DMS 273 (cell line): ENCODE measurements around the gene MAP3K20.

Source experiments
- DNase-seq: peaks from one replicate; lab custom pipeline; 2025; ENCODE audit not compliant: unreplicated experiment; lab: John Stamatoyannopoulos, UW

The MAP3K20 gene

GRCh38 chr2:173193925-173194324 lies 118.3 kb downstream of the MAP3K20 start:
- DNase-seq, result no peak

- no peak for DNase-seq
These were observed 119.5 kb downstream of the MAP3K20 start for GRCh38 chr2:173195100-173195499.

- DNase-seq, result no peak
These were observed 120.4 kb downstream of the MAP3K20 start for GRCh38 chr2:173196080-173196479.

GRCh38 chr2:173196638-173197037 lies 121.0 kb downstream of the MAP3K20 start:
- no peak for DNase-seq

GRCh38 chr2:173198327-173198726 lies 122.7 kb downstream of the MAP3K20 start:
- DNase-seq, result no peak

- DNase-seq, result no peak
These were observed 123.6 kb downstream of the MAP3K20 start for GRCh38 chr2:173199294-173199693.

- DNase-seq, result peak; percentile 20
These were observed 126.9 kb downstream of the MAP3K20 start for GRCh38 chr2:173202570-173202969.

- DNase-seq, result peak; percentile 41
These were observed 128.7 kb downstream of the MAP3K20 start for GRCh38 chr2:173204316-173204715.

GRCh38 chr2:173205375-173205774 lies 129.7 kb downstream of the MAP3K20 start:
- peak; percentile 45 for DNase-seq

- DNase-seq, result peak; percentile 92
These were observed 131.5 kb downstream of the MAP3K20 start for GRCh38 chr2:173207124-173207523.

GRCh38 chr2:173210270-173211196 lies 134.9 kb downstream of the MAP3K20 start:
- peak; percentile 93 for DNase-seq

- DNase-seq, result no peak
These were observed 137.5 kb downstream of the MAP3K20 start for GRCh38 chr2:173213181-173213580.

GRCh38 chr2:173214213-173214612 lies 138.6 kb downstream of the MAP3K20 start:
- no peak for DNase-seq

- DNase-seq, result no peak
These were observed 139.7 kb downstream of the MAP3K20 start for GRCh38 chr2:173215316-173215715.

- no peak for DNase-seq
These were observed 140.4 kb downstream of the MAP3K20 start for GRCh38 chr2:173216051-173216450.

- peak; percentile 27 for DNase-seq
These were observed 141.0 kb downstream of the MAP3K20 start for GRCh38 chr2:173216668-173217067.

GRCh38 chr2:173217116-173217840 lies 141.6 kb downstream of the MAP3K20 start:
- DNase-seq, result peak; percentile 53

GRCh38 chr2:173218326-173219056 lies 142.8 kb downstream of the MAP3K20 start:
- peak; percentile 19 for DNase-seq

- no peak for DNase-seq
These were observed 145.6 kb downstream of the MAP3K20 start for GRCh38 chr2:173221132-173221695.

GRCh38 chr2:173221937-173222594 lies 146.4 kb downstream of the MAP3K20 start:
- no peak for DNase-seq
